Esophagus muscularis mucosa (tissue), 4 donors: ENCODE measurements around the gene TMEM150A.

ENCODE experiments used
- EP300 ChIP-seq: sonication (generic); formaldehyde crosslinking; IDR thresholded peaks from one replicate; pipeline ENCODE4 v1.6.1; 2017; ENCODE audit warnings: antibody characterized with exemption
- POLR2A ChIP-seq: fragments of 450-650 bp; IDR thresholded peaks from one replicate; pipeline ENCODE4 v1.6.1; 2017; ENCODE audit warnings: antibody characterized with exemption, moderate library complexity, mild to moderate bottlenecking, low read depth
- POLR2AphosphoS5 ChIP-seq, 2 donors: sonication (generic); formaldehyde crosslinking; IDR thresholded peaks; one replicate each; pipeline ENCODE4 v1.6.1; 2017; ENCODE audit warnings: antibody characterized with exemption in 2 of 2
- TF ChIP-seq, protein P1 (sequence below), 3 experiments: fragments of 200-600 bp in 2 of 3; fragments of 450-650 bp in 1 of 3; sonication (generic) in 2 of 3; IDR thresholded peaks; one replicate each; pipeline ENCODE4 v1.5.1; 2017 to 2019; ENCODE audit warnings: antibody characterized with exemption in 3 of 3, mild to moderate bottlenecking in 2 of 3, moderate library complexity in 1 of 3

- TF ChIP-seq, protein P1, sequence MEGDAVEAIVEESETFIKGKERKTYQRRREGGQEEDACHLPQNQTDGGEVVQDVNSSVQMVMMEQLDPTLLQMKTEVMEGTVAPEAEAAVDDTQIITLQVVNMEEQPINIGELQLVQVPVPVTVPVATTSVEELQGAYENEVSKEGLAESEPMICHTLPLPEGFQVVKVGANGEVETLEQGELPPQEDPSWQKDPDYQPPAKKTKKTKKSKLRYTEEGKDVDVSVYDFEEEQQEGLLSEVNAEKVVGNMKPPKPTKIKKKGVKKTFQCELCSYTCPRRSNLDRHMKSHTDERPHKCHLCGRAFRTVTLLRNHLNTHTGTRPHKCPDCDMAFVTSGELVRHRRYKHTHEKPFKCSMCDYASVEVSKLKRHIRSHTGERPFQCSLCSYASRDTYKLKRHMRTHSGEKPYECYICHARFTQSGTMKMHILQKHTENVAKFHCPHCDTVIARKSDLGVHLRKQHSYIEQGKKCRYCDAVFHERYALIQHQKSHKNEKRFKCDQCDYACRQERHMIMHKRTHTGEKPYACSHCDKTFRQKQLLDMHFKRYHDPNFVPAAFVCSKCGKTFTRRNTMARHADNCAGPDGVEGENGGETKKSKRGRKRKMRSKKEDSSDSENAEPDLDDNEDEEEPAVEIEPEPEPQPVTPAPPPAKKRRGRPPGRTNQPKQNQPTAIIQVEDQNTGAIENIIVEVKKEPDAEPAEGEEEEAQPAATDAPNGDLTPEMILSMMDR (IDR thresholded peaks at IDR 0.05): no peak
- TF ChIP-seq POLR2A (no peak), EP300 (no peak), POLR2AphosphoS5 (IDR thresholded peaks at IDR 0.05) (no peak)
Measured at GRCh38 chr2:85548608-85548900, 53.9 kb downstream of the TMEM150A start.
